ENCODE results near the gene SLC35E3. TPM values are rescaled to one million over a fixed set of nuclear protein-coding genes. Genes with fewer than 3 reads are reported as not detected.

Gene SLC35E3
- total and polyA plus RNA-seq, 2 of the 13 experiments (the other 11 are each of a cell fraction or from before 2014, with no cell fraction given) = 13.0 to 22.1 TPM

- Histone ChIP-seq H3K27ac (ENCODE audit: extremely low read length, insufficient read depth, low read length) (no peak overlapping the region), H4K20me1 (ENCODE audit: insufficient read depth, low read length) (no peaks in the 10 kb centered on the region), H3K79me2 (ENCODE audit: insufficient read depth, low read length) (no peaks in the 10 kb centered on the region), H3K4me3 (replicated peaks in 1 of 3; ENCODE audit: insufficient read depth in 1 of 3, low read depth in 2 of 3, low read length in 3 of 3) (no peak overlapping the region), H3K27me3 (ENCODE audit: control insufficient read depth in 1 of 2, insufficient read depth in 2 of 2, low read length in 2 of 2) (no peaks in the 10 kb centered on the region), H3K4me1 (ENCODE audit: insufficient read depth, low read length) (peaks cover 8% of the 10 kb centered on the region), H3K9me3 (ENCODE audit: low read length) (no peaks in the 10 kb centered on the region), H2AFZ (ENCODE audit: low read length) (no peak overlapping the region), H3K4me2 (ENCODE audit: low read depth, low read length) (no peak overlapping the region), H3K36me3 (replicated peaks in 1 of 2; ENCODE audit: control insufficient read depth in 1 of 2, insufficient read depth in 2 of 2, low read length in 2 of 2) (peaks cover 4 to 8% of the 10 kb centered on the region in 2 experiments; a peak in 4 of 5 replicates), H3K9ac (ENCODE audit: insufficient read depth, low read depth, low read length) (no peak overlapping the region)
- BruUV-seq (replicated peaks) = no TSS peak
- CTCF ChIA-PET (ENCODE audit: low intra/inter-chr PET ratio, low total read pairs) = no interaction called here
- FAIRE-seq = no peak
- intact Hi-C loops (cut with micrococcal nuclease; ENCODE audit: unreplicated experiment) = no loop called here
- TF ChIP-seq ZNF7 (CRISPR knock-in tag; IDR thresholded peaks at IDR 0.05) = no peak
- no peak for TF ChIP-seq ZFP37 (CRISPR knock-in tag; IDR thresholded peaks at IDR 0.05; ENCODE audit: borderline replicate concordance)
- TF ChIP-seq ZMAT5 (CRISPR knock-in tag; IDR thresholded peaks at IDR 0.05; ENCODE audit: borderline replicate concordance, low read depth) = no peak
- no peak for TF ChIP-seq POGK (CRISPR knock-in tag; conservative IDR thresholded peaks at IDR 0.05)
- no peak for TF ChIP-seq ZNF12 (CRISPR knock-in tag; IDR thresholded peaks at IDR 0.05)
- TF ChIP-seq ATF7-NPFF (CRISPR knock-in tag; IDR thresholded peaks at IDR 0.05; ENCODE audit: low read depth) = no peak
- no peak for TF ChIP-seq ZNF24 (IDR thresholded peaks at IDR 0.05)
- TF ChIP-seq RFXAP (CRISPR knock-in tag; IDR thresholded peaks at IDR 0.05; ENCODE audit: borderline replicate concordance) = no peak
- TF ChIP-seq PLSCR1 (CRISPR knock-in tag; IDR thresholded peaks at IDR 0.05; ENCODE audit: borderline replicate concordance) = no peak
- TF ChIP-seq TEAD2 (CRISPR knock-in tag; IDR thresholded peaks at IDR 0.05) = no peak
- no peak for DNase-seq (ENCODE audit: low spot score)
- POLR2A ChIA-PET = interaction anchor here (1.3 kb wide), 1 partner anchor 36 kb away, joined by 6 read pairs; the partner anchor contains the start of gene MDM2
- WGBS (ENCODE audit: low lambda C conversion rate) = 95% methylated on average over 5 of the region's 5 CpGs
- no peak for ATAC-seq
- in situ Hi-C loops (cut with HindIII; ENCODE audit: extremely low pct_ligation_motif_present, low pct_unique_long_range_greater_than_20kb) = no loop called here
Measured at GRCh38 chr12:68771223-68771925, 25.4 kb downstream of the SLC35E3 start.

All from HepG2 (cell line).